ENCODE measurements around the gene GDPD4. TPM values are rescaled to one million over a fixed set of nuclear protein-coding genes. Genes with fewer than 3 reads are reported as not detected.

GDPD4 gene
- total RNA-seq, 1 donor from 2014 or later = not detected

DNA sequence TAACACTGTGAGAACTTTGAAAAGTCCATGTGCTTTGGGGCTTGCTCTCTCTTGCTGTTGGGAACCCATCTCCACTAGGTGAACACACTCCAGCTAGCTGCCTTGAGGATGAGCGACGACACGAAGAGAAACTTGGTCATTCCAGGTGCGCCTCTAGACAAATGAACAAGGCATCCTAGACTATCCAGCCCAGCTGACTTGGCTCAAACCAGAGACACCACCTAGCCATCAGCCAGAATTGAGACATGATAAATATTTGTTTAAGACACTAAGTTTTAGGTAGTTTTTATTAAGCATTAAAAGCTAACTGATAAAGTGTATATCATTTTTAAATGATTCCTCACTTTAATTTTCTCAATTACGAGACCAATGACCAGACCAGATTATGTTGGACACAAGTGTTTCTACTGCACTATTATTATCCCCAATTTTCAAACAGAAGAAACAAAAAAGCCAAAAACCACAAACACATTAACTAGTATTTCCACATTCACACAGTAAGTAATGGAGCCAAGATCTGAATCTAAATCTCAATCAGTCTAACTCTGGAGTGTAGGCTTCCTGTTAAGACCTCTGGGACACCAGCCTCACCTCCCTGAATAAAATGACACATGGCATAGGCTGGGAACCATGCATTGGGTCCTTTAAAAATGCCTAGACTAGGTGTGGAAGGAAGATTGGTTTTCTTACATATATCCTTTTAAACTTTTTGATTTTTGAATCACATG is 70.4 kb downstream of the GDPD4 start:
- Mint-ChIP-seq H3K4me3 (ENCODE audit: low read depth) (no peak overlapping the region), H3K27me3 (no peaks in the 10 kb centered on the region), H3K27ac (no peak overlapping the region), H3K9me3 (ENCODE audit: low read depth) (no peaks in the 10 kb centered on the region), H3K4me1 (ENCODE audit: low read depth) (peaks cover 15% of the 10 kb centered on the region), H3K36me3 (ENCODE audit: insufficient read depth) (no peaks in the 10 kb centered on the region)
- TF ChIP-seq, protein P1, sequence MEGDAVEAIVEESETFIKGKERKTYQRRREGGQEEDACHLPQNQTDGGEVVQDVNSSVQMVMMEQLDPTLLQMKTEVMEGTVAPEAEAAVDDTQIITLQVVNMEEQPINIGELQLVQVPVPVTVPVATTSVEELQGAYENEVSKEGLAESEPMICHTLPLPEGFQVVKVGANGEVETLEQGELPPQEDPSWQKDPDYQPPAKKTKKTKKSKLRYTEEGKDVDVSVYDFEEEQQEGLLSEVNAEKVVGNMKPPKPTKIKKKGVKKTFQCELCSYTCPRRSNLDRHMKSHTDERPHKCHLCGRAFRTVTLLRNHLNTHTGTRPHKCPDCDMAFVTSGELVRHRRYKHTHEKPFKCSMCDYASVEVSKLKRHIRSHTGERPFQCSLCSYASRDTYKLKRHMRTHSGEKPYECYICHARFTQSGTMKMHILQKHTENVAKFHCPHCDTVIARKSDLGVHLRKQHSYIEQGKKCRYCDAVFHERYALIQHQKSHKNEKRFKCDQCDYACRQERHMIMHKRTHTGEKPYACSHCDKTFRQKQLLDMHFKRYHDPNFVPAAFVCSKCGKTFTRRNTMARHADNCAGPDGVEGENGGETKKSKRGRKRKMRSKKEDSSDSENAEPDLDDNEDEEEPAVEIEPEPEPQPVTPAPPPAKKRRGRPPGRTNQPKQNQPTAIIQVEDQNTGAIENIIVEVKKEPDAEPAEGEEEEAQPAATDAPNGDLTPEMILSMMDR (IDR thresholded peaks at IDR 0.05; ENCODE audit: unreplicated experiment) = no peak
- no peak for DNase-seq (ENCODE audit: low spot score, unreplicated experiment)

GRCh38 chr11:77223797-77224196 is 77.7 kb downstream of the GDPD4 start:
- Mint-ChIP-seq H3K27ac (no peak overlapping the region), H3K4me3 (ENCODE audit: low read depth) (no peak overlapping the region), H3K27me3 (no peaks in the 10 kb centered on the region), H3K36me3 (ENCODE audit: insufficient read depth) (no peaks in the 10 kb centered on the region), H3K9me3 (ENCODE audit: low read depth) (peaks cover 5% of the 10 kb centered on the region), H3K4me1 (ENCODE audit: low read depth) (peaks cover 2% of the 10 kb centered on the region)
- TF ChIP-seq, protein P1 (IDR thresholded peaks at IDR 0.05; ENCODE audit: unreplicated experiment) = no peak
- DNase-seq (ENCODE audit: low spot score, unreplicated experiment) = no peak

DNA sequence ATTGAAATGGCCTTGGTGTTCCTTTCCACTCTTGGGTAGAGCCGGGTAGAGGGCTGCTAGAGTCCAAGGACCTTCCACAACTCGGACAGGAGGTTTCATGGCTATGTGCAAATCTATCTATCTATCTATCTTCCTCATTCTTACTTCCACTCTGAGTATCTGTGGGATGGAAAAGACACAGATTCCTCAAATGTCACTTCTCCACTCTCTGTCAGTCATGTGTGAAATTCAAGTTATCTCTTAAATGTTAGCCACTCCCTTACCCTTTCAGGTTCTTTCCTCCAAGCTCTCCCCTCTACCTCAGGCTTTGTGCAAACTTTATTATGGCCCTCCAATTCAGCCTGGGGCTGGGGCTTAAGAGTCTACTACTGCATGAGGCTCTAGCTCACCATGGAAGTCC is 84.3 kb downstream of the GDPD4 start:
- H3K4me3 Mint-ChIP-seq (ENCODE audit: low read depth) = no peak overlapping the region
- peaks cover 5% of the 10 kb centered on the region for H3K9me3 Mint-ChIP-seq (ENCODE audit: low read depth)
- TF ChIP-seq, protein P1 (IDR thresholded peaks at IDR 0.05; ENCODE audit: unreplicated experiment) = no peak
- no peaks in the 10 kb centered on the region for H3K4me1 Mint-ChIP-seq (ENCODE audit: low read depth)
- no peaks in the 10 kb centered on the region for H3K27me3 Mint-ChIP-seq
- no peak overlapping the region for H3K27ac Mint-ChIP-seq
- H3K36me3 Mint-ChIP-seq (ENCODE audit: insufficient read depth) = peaks cover 3% of the 10 kb centered on the region
- DNase-seq (ENCODE audit: low spot score, unreplicated experiment) = no peak

GRCh38 chr11:77215106-77215505 is 86.4 kb downstream of the GDPD4 start:
- Mint-ChIP-seq H3K4me3 (ENCODE audit: low read depth) (no peak overlapping the region), H3K27me3 (no peaks in the 10 kb centered on the region), H3K9me3 (ENCODE audit: low read depth) (peaks cover 5% of the 10 kb centered on the region), H3K27ac (no peak overlapping the region), H3K4me1 (ENCODE audit: low read depth) (no peaks in the 10 kb centered on the region), H3K36me3 (ENCODE audit: insufficient read depth) (peaks cover 3% of the 10 kb centered on the region)
- no peak for DNase-seq (ENCODE audit: low spot score, unreplicated experiment)
- TF ChIP-seq, protein P1 (IDR thresholded peaks at IDR 0.05; ENCODE audit: unreplicated experiment) = no peak

DNA sequence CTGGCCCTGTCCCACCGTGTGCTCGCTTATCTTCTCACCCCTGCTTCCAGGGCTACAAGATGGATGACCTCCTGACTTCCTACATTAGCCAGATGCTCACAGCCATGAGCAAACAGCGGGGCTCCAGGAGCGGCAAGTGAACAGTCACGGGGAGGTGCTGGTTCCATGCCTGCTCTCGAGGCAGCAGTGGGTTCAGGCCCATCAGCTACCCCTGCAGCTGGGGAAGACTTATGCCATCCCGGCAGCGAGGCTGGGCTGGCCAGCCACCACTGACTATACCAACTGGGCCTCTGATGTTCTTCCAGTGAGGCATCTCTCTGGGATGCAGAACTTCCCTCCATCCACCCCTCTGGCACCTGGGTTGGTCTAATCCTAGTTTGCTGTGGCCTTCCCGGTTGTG is 86.9 kb downstream of the GDPD4 start:
- Mint-ChIP-seq H3K36me3 (ENCODE audit: insufficient read depth) (peaks cover 3% of the 10 kb centered on the region), H3K27ac (no peak overlapping the region), H3K27me3 (no peaks in the 10 kb centered on the region), H3K4me1 (ENCODE audit: low read depth) (no peaks in the 10 kb centered on the region), H3K9me3 (ENCODE audit: low read depth) (no peaks in the 10 kb centered on the region), H3K4me3 (ENCODE audit: low read depth) (no peak overlapping the region)
- DNase-seq (ENCODE audit: low spot score, unreplicated experiment) = no peak
- TF ChIP-seq, protein P1 (IDR thresholded peaks at IDR 0.05; ENCODE audit: unreplicated experiment) = no peak
